GM19239 (cell line): ENCODE measurements around the gene TUBG2.

Experiments used
- DNase-seq: peaks from one replicate; pipeline ENCODE4 v3.0.0; 2011; ENCODE audit warnings: low spot score; ENCODE audit not compliant: insufficient read length
- FAIRE-seq: peaks from 2 replicates; lab custom pipeline; 2011; peaks lifted over from hg19 to GRCh38; lab: Jason Lieb, UNC

Gene TUBG2

DNA sequence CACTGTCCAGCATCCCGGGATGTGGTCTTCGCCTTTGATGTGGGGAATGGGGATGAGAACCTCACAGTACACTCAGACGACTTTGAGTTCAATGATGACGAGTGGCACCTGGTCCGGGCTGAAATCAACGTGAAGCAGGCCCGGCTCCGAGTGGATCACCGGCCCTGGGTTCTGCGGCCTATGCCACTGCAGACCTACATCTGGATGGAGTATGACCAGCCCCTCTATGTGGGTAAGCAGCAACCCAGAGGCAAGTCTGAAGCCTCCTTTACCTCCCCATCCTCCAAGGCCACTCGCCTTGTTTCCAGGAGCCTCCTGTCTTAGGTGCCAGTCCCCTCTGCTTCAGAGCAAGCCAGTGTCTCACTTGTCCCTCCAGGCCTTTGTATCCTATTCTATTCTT is 33.4 kb downstream of the TUBG2 start:
- no peak for FAIRE-seq
- no peak for DNase-seq

DNA sequence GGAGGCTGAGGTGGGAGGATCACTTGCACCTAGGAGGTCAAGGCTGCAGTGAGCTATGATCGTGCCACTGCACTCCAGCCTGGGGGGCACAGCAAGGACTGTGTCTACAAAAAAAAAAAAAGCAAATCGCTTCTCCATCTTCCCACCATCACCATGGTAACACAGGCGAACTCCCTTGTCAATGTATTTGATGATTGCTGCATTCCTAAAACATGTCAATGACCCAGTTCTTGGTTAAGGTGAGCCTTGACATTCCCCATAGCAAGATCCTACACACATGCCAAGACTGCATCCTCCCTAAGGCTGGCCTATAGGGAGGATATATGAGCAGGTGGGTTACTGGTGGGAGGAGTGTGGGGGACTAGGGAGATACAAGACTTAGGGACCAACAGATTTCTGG is 35.4 kb downstream of the TUBG2 start:
- FAIRE-seq (no peak), DNase-seq (no peak)

DNA sequence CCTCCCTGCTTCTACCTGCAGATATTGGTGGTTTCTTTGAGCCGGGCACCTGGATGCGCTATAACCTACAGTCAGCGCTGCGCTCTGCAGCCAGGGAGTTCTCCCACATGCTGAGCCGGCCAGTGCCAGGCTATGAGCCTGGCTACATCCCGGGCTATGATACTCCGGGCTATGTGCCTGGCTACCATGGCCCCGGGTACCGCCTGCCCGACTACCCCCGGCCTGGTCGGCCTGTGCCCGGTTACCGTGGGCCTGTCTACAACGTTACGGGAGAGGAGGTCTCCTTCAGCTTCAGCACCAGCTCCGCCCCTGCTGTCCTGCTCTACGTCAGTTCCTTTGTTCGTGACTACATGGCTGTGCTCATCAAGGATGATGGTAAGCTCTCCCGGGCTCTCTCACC is 36.4 kb downstream of the TUBG2 start:
- no peak for DNase-seq
- no peak for FAIRE-seq

DNA sequence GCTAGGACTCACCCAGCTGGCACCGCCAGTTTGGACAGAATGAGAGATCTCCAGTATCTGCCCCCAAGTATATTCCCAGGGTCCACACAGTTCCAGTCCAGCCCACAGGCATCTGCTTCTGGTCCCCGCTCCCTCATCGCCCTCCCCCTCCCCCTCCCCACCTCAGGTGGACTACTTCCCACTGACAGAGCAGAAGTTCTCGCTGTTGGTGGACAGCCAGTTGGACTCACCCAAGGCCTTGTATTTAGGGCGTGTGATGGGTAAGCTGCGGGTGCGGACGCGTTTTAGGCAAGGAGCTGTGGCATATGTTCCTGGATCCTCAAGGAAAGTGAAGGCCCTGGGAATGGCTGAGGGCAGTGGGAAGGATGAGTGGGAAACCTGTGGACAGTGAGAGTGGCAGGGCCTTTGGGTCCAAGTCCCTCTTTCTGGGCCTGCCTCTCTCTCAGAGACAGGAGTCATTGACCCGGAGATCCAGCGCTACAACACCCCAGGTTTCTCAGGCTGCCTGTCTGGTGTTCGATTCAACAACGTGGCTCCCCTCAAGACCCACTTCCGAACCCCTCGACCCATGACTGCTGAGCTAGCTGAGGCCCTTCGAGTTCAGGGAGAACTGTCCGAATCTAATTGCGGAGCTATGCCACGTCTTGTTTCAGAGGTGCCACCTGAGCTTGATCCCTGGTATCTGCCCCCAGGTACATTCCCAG is 38.2 kb downstream of the TUBG2 start:
- FAIRE-seq (no peak), DNase-seq (no peak)

DNA sequence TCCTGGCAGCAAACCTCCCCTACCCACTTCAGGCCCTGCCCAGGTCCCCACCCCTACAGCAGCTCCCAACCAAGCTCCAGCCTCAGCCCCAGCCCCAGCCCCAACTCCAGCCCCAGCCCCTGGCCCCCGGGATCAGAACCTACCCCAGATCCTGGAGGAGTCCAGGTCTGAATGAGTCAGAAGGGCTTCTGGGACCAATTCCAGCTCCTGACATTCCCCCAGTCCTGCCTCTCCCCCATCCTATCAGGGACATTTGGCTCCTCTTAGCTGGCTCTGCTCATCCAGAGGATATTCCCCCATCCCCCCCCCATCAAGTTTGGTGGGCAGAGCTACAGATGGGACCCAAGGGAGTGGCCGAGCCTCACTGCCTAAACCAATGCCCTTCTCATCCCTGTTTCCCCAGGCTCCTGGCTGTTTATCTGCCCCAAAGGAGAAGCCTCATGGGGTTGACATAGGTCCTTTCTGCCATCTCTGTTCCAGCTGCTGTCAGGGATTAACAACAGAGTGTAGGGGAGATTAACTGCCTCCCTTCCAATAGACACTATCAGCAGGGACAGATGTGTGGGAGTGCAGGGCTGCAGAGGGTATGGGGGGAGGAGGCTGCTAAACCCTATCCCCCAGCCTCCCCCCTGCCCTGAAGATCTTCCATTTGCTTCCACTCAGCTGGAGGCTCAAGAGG is 39.8 kb downstream of the TUBG2 start:
- DNase-seq (no peak), FAIRE-seq (no peak)

DNA sequence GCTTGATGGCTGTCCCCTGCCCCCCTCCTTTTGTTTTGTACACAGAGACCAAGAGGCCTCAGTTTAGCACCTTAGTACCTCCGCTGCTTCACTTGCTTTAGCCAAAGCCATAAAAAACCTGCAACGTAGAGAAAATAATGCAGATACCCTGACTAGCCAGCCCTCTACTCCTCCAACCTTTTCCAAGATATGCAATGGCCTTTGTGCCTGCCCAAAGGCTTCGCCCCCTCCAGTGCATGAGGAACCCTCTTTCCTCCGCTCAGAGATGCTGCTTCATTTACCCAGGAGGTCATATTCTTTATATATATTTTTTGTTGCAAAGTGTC is 40.3 kb downstream of the TUBG2 start:
- FAIRE-seq (no peak), DNase-seq (no peak)

DNA sequence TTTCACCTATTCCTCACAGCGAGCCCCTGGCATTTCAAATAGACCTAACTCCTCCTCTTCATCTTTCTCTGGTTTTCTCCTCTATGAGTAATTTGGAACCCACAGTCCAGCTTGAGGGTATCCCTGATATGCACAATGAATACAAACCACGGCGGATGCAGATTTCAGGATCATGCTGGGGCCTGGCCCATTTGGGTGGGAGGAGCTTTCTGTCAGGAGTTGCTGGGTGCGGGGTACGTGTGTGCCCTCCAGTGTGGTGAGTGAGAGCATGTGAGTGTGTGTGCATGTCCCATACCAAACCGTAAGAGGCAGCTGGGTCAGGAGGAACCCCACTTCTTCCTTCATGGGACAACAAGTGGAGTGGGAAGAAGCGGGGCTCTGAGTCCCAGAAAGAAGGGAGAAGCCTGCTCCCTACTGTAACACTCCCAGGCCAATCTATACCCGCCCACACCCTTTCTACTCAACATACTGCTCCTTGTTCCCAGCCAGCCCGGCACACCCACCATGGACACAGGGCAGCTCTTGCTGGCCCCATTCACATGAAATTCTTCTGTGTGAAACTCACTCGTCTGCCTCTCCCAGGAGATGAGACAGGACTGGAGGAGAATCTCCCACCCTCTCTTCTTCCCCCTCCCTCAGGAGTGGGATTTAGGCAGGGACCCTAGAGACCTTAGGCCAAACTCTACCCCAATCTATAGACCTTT is 41.7 kb downstream of the TUBG2 start:
- no peak for FAIRE-seq
- no peak for DNase-seq

DNA sequence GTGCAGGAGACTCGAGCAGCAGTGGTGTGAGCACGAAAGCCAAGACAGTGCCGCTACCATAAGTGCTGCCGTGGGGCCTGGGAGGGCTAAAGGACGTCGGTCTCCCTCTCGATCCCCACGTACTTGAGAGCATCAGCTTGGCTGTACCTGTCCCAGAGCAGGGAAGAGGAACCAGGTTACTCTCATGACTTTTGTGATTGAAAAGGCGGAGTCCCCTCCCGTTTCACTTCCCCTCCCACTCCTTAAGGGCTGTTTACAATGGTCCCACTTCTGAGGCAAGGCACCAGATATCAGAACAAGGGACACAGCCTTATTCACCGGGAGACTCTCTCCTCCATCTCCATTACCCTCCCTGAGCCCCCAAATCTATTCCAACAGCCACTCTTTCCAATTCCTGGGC is 43.4 kb downstream of the TUBG2 start:
- peak; percentile 49 for FAIRE-seq
- no peak for DNase-seq

DNA sequence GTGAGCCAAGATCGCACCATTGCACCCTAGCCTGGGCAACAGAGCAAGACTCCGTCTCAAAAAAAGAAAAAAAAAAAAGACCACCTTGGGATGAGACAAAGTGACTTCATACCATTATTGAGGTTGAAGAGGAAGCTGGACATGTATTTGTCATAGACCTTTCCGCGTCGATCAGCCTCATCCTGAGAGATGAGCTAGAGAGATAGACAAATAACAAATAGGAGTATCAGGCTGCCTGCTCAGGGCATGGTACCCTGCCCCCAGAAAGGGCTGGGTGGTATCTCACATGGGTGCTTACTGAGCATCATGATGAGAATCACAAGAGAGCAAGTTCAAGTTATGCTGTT is 45.4 kb downstream of the TUBG2 start:
- no peak for DNase-seq
- FAIRE-seq, result no peak

DNA sequence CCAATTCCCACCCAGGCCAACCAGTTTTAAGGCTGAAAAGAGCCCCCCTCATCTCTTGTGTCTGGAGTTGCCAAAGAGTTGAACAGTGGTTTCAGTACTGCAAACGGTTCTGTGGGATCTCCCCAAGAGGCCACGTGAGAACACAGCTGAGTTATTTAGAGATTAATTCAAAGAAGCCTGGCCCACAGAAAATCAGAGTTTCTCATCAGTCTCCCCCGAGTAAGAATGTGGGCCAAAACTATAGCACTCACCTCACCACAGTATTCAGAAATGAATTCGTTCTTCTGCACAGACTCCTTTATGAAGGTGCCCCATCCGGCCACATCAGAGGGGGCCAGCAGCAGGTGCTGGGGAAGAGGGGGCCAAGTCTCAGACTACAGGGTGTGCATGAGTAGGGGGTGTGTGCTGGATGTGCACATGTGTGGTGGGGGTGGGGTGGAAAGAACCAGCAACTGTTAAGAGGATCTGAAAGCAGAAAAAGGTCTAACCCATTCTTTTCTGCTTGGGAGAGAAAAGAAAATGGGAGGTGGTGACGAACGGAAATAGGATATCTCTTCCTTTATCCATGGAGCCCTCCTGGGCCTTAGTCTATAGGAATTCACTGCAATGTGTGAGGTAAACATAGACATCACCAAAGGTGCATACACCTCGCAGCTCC is 45.9 kb downstream of the TUBG2 start:
- no peak for DNase-seq
- FAIRE-seq, result peak; percentile 91

DNA sequence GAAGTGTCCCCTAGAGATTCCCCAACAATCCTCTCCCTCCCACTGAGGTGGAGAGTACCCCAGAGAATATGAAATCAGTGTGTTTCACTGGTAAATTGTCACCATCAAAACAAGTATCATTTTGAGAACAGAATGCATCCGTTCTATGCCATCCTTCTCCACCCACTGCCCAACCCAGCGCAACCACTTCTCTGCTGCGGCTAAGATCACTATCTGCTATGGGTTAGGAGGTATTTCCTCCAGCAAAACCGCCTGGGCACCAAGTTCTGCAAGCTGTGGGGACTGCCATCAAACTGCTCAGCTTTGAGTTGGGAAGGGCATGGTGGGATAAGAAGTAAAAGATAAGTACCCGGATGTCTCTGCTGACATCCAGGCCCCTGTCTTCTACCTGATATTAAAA is 47.6 kb downstream of the TUBG2 start:
- FAIRE-seq (no peak), DNase-seq (no peak)

DNA sequence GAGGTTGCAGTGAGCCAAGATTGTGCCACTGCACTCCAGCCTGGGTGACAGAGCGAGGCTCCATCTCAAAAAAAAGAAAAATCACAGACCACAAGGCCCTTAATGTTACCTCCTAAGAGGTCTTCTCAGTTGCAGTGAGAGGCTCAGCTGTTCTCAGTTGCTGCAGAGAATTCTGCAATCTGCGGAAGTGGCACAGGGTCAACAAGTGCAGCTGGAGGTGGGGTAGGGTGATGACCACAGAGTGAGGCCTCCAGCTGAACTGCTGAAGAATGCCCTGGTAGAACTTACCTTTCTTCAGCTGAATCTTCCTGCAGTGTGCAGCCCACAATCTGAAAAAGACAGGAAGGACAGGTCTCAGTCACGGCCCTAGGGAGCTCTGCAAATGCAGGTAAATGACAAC is 49.5 kb downstream of the TUBG2 start:
- FAIRE-seq, result no peak
- no peak for DNase-seq

DNA sequence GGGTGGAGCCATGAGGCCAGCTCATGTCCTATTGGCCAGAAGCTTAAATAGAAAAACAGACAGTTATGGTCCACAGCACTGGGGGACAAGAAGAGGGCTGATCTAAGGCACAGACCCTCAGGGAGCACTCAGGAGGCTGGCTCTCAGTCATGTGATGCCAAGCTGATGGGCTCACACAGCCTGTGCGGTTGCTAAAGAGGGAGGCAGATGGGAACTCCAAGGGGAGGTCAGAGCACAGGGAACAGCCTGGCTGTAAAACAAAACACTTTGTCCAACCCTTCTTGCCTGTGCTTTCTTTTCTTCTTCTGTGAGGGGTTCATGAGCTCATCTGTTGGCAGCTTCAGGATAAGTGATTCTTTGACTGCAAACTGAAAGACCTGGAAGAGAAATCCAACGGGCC is 50.5 kb downstream of the TUBG2 start:
- DNase-seq (no peak), FAIRE-seq (no peak)
